ENCODE data around the gene ZNF391.

- TF ChIP-seq CTCF (IDR thresholded peaks at IDR 0.05; ENCODE audit: extremely low read depth in 1 of 2, insufficient read depth in 1 of 2, low read depth in 1 of 2, low read length in 2 of 2) (no peak), POLR2AphosphoS5 (IDR thresholded peaks at IDR 0.05; ENCODE audit: insufficient read depth, low read depth, low read length) (no peak), EZH2 (IDR thresholded peaks at IDR 0.05; ENCODE audit: borderline replicate concordance, low read depth, low read length, severe bottlenecking) (no peak), POLR2A (IDR thresholded peaks at IDR 0.05; ENCODE audit: low read depth, low read length) (no peak), FOS (IDR thresholded peaks at IDR 0.05; ENCODE audit: borderline replicate concordance, insufficient read depth, low read length) (no peak)
- TF ChIP-seq, protein P1, sequence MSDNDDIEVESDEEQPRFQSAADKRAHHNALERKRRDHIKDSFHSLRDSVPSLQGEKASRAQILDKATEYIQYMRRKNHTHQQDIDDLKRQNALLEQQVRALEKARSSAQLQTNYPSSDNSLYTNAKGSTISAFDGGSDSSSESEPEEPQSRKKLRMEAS (IDR thresholded peaks at IDR 0.05; ENCODE audit: insufficient read depth, insufficient read length): no peak
These were observed 52.4 kb downstream of the ZNF391 start for GRCh38 chr6:27441001-27441400.
